HUES64 (cell line): ENCODE results near the gene MARCHF2.
A peak's percentile ranks its signal among the peaks of the same experiment; 100 is the strongest.

Source experiments
- H3K27ac ChIP-seq: 2 replicates; pipeline ENCODE4 v1.7.0; 2013; ENCODE audit warnings: low read depth, low read length, inconsistent platforms
- H3K27me3 ChIP-seq: 2 replicates; pipeline ENCODE4 v1.6.1; 2013; ENCODE audit warnings: mild to moderate bottlenecking, low read length; ENCODE audit not compliant: insufficient read depth
- H3K36me3 ChIP-seq: 2 replicates; pipeline ENCODE4 v1.6.1; 2013; ENCODE audit warnings: mild to moderate bottlenecking, low read length; ENCODE audit not compliant: insufficient read depth
- H3K4me1 ChIP-seq: 2 replicates; pipeline ENCODE4 v1.6.1; 2013; ENCODE audit warnings: mild to moderate bottlenecking, low read length, moderate library complexity; ENCODE audit not compliant: insufficient read depth
- H3K4me3 ChIP-seq: 2 replicates; pipeline ENCODE4 v1.5.1; 2013; ENCODE audit warnings: mild to moderate bottlenecking, low read length, moderate library complexity
- H3K9ac ChIP-seq: 2 replicates; pipeline ENCODE4 v1.6.1; 2013; ENCODE audit warnings: mild to moderate bottlenecking, low read depth, low read length
- H3K9me3 ChIP-seq: 2 replicates; pipeline ENCODE4 v1.6.1; 2013; ENCODE audit warnings: low read depth, low read length; ENCODE audit not compliant: insufficient read depth
- WGBS: fragments of 150-250, 120-280 bp; methylation state at CpG from one replicate; pipeline ENCODE4 v1.1.7; 2013; ENCODE audit warnings: missing lambda C conversion rate; 5-methylcytosine and 5-hydroxymethylcytosine counted together

MARCHF2 gene

DNA sequence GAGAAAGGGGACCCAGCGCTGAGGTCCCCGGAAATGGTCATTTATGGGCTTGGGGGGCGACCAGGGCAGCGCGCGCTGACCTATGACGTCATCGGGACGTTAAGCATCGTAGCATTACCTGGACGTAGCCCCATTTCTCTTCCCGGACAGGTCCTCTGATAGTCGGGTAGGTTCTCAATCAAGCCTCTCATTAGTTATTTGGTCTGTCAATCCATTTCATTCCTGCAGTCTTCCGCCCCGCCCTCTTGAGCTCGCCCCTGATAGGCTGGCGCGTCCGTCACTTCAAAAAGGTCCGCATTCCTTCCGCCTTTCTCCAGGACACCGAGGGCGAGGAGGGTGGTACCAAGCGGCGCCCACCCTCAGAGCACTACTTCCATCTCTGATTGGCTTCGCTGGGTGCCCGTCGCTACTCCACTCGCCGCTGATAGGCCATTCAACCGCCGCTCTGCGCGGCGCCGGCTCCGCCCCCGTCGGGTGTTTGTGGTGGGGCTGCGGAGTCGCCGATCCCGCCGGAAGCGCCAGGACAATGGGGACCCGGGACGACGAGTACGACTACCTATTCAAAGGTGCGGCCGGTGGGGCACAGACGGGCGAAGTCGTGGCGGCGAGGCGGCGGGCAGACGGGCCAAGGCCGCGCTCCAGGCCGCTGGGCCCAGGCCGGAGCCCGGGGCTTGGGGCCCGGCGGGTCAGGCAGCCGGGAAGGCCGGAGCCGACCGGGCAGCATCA lies 23.1 kb upstream of the MARCHF2 start, which contains the start of gene RAB11B:
RAB11B (plus strand) TSS at position 470 of the 726 bp plus-strand sequence; CDS start at position 527, 57 bp downstream.
- peak within 1 kb of the TSS; percentile 100 for H3K9ac ChIP-seq
- H3K27ac ChIP-seq, result peak within 1 kb of the TSS; percentile 100
- H3K9me3 ChIP-seq, result no peaks in the 10 kb centered on the region
- H3K4me3 ChIP-seq, result peak within 1 kb of the TSS; percentile 90
- H3K27me3 ChIP-seq, result no peaks in the 10 kb centered on the region
- H3K4me1 ChIP-seq, result peaks cover 8% of the 10 kb centered on the region; the same call in 1 of the 2 replicates
- under 1% methylated on average over 70 of the region's 70 CpGs for WGBS
- no peaks in the 10 kb centered on the region; the same call in 1 of the 2 replicates for H3K36me3 ChIP-seq

DNA sequence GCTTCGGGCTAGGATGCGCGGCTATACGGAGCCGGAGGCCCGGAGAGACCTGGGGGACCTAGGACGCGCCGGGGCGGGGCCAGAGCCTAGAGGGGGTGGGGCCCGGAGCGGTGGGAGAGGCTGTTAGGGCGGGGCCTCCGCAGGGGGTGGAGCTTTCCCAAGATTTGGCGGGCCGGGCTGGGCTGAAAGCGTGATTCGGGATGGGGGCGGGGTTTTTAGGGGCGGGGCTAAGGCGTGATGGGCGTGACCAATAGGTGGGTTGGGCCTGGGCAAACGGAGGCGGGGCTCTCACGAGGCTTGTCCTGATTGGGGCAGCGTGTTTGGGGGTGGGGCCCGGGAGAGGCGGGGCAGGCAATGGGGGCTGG lies 22.5 kb upstream of the MARCHF2 start:
- peaks cover 8% of the 10 kb centered on the region; the same call in 1 of the 2 replicates for H3K4me1 ChIP-seq
- H3K9ac ChIP-seq, result peak overlapping the region; percentile 100
- under 1% methylated on average over 28 of the region's 28 CpGs for WGBS
- no peaks in the 10 kb centered on the region for H3K27me3 ChIP-seq
- H3K27ac ChIP-seq, result peak overlapping the region; percentile 100
- H3K4me3 ChIP-seq, result peak overlapping the region; percentile 90
- H3K9me3 ChIP-seq, result no peaks in the 10 kb centered on the region
- no peaks in the 10 kb centered on the region; the same call in 1 of the 2 replicates for H3K36me3 ChIP-seq

DNA sequence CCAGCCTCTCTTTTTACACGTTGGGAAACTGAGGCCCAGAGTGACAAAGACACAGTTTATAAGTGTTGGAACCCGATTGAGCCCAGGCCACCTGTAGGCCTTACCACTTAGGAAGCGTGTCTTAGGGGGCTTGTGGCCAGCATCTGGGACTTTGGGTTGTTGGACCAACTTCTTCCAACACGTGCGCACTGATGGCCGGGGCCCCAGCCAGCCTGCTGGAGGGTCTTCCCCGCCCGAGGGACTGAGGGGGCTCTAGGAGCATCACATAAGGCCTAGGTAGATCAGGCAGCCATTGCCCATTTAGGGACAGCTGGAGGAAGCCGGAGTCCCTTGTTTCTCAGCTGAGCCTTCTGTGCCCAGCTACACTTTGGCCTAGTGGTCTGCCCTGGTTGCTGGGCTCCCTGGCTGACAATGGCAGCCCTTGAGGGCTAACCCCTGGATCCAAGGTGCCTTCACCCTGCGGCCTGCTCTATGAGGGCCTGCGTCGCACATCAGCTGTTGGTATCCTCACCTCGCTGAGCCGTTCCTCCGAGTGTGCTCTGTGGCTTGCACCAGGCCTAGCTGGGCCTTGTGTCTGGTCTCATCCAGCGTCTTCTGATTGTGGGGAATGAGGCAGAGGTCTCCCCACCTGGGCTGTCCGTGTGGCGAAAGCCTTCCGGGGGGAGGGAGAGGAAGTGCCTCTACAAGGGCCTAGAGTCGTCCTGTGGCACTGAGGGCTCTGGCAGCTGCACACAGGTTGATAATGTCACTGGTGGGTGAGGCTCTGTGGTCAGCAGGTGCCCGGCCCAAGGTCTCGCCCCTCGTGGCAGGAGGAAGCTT lies 21.7 kb upstream of the MARCHF2 start:
- WGBS, result 89% methylated on average over 23 of the region's 23 CpGs
- H3K27ac ChIP-seq, result peak overlapping the region; percentile 20; the same call in 1 of the 2 replicates
- no peaks in the 10 kb centered on the region; the same call in 1 of the 2 replicates for H3K36me3 ChIP-seq
- H3K4me1 ChIP-seq, result peaks cover 8% of the 10 kb centered on the region; the same call in 1 of the 2 replicates
- no peaks in the 10 kb centered on the region for H3K27me3 ChIP-seq
- peak overlapping the region; percentile 42 for H3K4me3 ChIP-seq
- H3K9ac ChIP-seq, result no peak overlapping the region; the same call in 1 of the 2 replicates
- no peaks in the 10 kb centered on the region for H3K9me3 ChIP-seq

DNA sequence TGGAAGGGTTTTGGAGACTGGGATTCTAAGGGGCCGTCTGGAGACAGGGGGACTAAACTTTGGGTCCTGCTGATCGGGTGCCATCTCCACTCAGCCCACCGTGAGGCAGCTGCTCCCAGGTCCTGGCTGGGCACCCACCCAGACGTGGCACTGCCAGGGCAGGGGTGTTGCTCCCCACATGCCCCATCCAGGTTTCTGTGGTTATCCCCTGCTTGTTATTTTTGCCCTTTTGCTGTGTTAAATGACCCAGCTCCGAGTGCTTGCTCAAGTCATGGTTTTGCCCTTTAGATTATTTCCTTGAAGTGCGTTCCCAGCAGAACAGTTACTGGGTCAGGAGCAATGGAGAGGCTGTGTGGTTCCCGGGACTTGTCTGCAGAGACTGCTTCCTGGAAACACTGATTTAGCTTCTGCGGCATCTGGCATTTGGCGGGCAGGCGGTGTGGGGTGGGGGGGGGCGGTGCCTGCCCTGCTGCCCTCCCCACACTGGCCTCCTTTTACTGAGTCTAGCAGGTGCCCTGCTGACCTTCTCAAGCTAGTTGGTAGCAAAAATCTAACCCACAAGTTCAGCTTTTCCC lies 21.0 kb upstream of the MARCHF2 start:
- Histone ChIP-seq H3K27me3 (no peaks in the 10 kb centered on the region), H3K4me1 (peaks cover 8% of the 10 kb centered on the region; the same call in 1 of the 2 replicates), H3K36me3 (no peaks in the 10 kb centered on the region), H3K4me3 (no peak overlapping the region), H3K9me3 (no peaks in the 10 kb centered on the region), H3K9ac (no peak overlapping the region), H3K27ac (no peak overlapping the region)
- 87% methylated on average over 11 of the region's 11 CpGs for WGBS

- H3K36me3 ChIP-seq, result no peaks in the 10 kb centered on the region
- WGBS, result 77% methylated on average over 8 of the region's 8 CpGs
- no peaks in the 10 kb centered on the region for H3K27me3 ChIP-seq
- H3K4me3 ChIP-seq, result no peak overlapping the region
- peaks cover 8% of the 10 kb centered on the region; the same call in 1 of the 2 replicates for H3K4me1 ChIP-seq
- no peaks in the 10 kb centered on the region for H3K9me3 ChIP-seq
- no peak overlapping the region for H3K9ac ChIP-seq
- no peak overlapping the region for H3K27ac ChIP-seq
These were observed 19.8 kb upstream of the MARCHF2 start for GRCh38 chr19:8393192-8393870.

- Histone ChIP-seq H3K27me3 (no peaks in the 10 kb centered on the region), H3K36me3 (no peaks in the 10 kb centered on the region), H3K4me3 (no peak overlapping the region), H3K9ac (no peak overlapping the region), H3K4me1 (peaks cover 8% of the 10 kb centered on the region; the same call in 1 of the 2 replicates), H3K27ac (no peak overlapping the region), H3K9me3 (no peaks in the 10 kb centered on the region)
- 97% methylated on average over 8 of the region's 8 CpGs for WGBS
These were observed 19.2 kb upstream of the MARCHF2 start for GRCh38 chr19:8393871-8394250.

DNA sequence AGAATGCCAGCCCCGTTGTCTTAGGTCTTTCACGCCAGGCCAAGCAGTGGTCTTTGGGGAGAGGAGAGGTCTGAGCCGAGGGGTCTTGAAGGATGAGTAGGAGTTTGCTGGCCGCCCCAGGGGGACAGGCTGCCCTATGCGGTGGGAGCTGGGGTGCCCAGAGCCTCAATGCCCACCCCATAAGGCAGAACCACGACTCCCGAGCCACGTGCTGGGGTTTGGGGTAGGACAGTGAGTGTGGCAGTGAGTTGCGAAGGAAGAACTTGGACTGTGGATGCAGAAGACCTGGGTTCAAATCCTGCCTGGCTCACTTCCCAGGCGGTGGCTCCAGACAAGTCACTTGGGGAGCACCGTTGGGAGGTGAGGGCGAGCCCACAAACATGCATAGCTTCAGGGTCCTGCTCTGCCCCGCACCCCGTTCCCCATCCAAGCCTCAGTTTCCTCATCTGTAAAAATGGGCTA lies 17.5 kb upstream of the MARCHF2 start:
- H3K36me3 ChIP-seq, result peaks cover 13% of the 10 kb centered on the region; the same call in 1 of the 2 replicates
- H3K4me3 ChIP-seq, result no peak overlapping the region
- WGBS, result 89% methylated on average over 14 of the region's 14 CpGs
- no peaks in the 10 kb centered on the region for H3K9me3 ChIP-seq
- no peak overlapping the region for H3K27ac ChIP-seq
- no peaks in the 10 kb centered on the region for H3K27me3 ChIP-seq
- H3K9ac ChIP-seq, result no peak overlapping the region
- 0 out of 2 replicates have a peak, but pooled peaks cover 5% of the 10 kb centered on the region for H3K4me1 ChIP-seq

GRCh38 chr19:8396185-8396562 lies 16.9 kb upstream of the MARCHF2 start:
- H3K9ac ChIP-seq, result no peak overlapping the region
- no peak overlapping the region for H3K4me3 ChIP-seq
- H3K27ac ChIP-seq, result no peak overlapping the region
- peaks cover 13% of the 10 kb centered on the region; the same call in 1 of the 2 replicates for H3K36me3 ChIP-seq
- WGBS, result 80% methylated on average over 7 of the region's 7 CpGs
- no peaks in the 10 kb centered on the region for H3K27me3 ChIP-seq
- 0 out of 2 replicates have a peak, but pooled peaks cover 2% of the 10 kb centered on the region for H3K4me1 ChIP-seq
- H3K9me3 ChIP-seq, result no peaks in the 10 kb centered on the region

DNA sequence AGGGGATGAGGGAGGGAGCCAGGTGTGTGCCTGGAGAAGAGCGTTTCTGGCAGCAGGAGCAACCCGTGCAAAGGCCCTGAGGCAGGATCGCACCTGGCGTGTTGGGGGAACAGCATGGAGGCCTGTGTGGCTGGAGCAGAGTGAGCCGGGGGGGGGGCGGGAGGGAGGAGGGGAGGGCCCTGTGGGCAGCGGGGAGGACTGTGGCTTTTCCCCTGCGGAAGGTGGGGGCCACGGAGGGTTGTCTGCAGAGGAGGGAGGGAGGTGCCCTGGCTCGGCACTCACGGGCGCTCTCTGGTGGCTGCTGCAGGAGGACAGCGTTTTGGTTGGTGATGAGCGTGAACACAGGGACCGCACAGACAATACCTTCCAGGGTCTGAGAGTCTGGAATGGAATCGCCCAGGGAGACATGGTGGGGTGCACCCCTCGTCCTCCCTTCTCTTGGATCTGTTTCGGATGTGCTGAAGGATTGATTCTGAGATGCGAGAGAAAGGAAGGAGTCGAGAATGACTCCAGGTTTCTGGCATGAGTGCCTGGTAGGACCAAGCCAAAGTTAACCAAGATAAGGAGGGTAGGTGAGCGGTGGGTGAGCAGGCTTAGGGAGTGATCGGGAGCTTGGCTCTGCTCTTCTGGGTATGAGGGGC lies 16.4 kb upstream of the MARCHF2 start:
- 60% methylated on average over 22 of the region's 22 CpGs for WGBS
- H3K9ac ChIP-seq, result 0 out of 2 replicates have a peak overlapping the region, but pooled peaks have one; percentile 22
- H3K9me3 ChIP-seq, result no peaks in the 10 kb centered on the region
- no peaks in the 10 kb centered on the region for H3K27me3 ChIP-seq
- H3K27ac ChIP-seq, result 0 out of 2 replicates have a peak overlapping the region, but pooled peaks have one; percentile 30
- H3K36me3 ChIP-seq, result peaks cover 13% of the 10 kb centered on the region; the same call in 1 of the 2 replicates
- no peaks in the 10 kb centered on the region for H3K4me1 ChIP-seq
- H3K4me3 ChIP-seq, result no peak overlapping the region

DNA sequence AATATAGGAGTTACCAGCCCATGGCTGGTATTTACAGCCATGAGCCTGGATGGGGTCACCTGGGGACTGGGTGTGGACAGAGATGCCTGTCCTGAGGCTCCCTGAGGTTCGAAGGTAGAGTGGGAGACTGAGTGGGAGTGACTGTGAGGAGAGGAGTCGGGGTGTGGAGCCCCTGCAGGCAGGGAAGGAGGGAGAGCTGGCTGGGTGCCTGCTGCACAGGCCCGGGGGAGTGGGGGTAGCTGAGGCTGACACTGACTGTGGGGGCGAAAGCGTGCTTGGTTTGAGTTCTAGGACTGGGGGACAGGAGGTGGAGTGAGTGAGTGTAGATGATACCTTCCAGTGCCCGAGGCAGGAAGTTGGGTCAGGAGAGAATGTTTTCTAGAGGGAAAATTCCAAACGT lies 15.8 kb upstream of the MARCHF2 start:
- 0 out of 2 replicates have a peak overlapping the region, but pooled peaks have one; percentile 30 for H3K27ac ChIP-seq
- no peaks in the 10 kb centered on the region for H3K9me3 ChIP-seq
- H3K36me3 ChIP-seq, result peaks cover 17% of the 10 kb centered on the region
- H3K4me1 ChIP-seq, result no peaks in the 10 kb centered on the region
- no peak overlapping the region for H3K9ac ChIP-seq
- WGBS, result 88% methylated on average over 7 of the region's 7 CpGs
- no peak overlapping the region for H3K4me3 ChIP-seq
- no peaks in the 10 kb centered on the region for H3K27me3 ChIP-seq
